Measurements from ENCODE around the gene OPCML.

OPCML gene

DNA sequence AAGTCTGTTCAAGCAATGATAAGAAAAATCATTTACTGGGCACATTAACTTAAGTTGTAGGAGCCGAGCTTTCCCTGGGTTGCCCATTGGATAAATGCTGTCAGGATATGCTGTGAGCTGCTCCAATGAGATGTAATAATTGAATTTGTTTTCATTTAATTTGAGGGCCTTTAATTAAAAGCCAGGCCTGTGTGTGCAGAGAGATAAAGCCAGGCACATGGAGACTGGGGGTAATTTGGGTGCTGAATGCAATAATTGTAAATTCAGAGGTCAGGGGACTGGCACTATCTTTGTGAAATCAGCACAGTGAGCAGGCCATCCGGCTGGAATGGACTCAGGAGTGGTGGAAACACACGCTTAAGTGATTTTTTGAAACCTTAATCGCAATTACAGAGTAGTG is 125.8 kb downstream of the OPCML start:
- no peak for FAIRE-seq

DNA sequence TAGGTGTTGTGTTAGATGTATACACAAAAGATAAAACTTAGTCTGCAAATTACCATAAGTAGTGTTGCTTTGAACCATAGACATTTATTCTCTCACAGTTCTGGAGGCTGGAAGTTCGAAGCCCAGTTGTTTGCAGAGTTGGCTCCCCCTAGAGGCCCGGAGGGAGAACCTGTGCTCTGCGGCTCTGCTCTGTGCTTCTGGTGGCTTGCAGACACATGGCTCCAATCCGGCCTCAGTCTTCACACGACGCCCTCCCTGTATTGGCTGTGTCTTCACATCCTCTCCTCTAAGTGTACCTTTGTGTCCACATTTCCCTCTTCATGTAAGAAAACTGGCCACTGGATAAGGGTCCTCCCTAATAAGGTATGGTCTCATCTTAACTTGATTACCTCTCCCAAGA is 128.4 kb downstream of the OPCML start:
- FAIRE-seq: no peak

DNA sequence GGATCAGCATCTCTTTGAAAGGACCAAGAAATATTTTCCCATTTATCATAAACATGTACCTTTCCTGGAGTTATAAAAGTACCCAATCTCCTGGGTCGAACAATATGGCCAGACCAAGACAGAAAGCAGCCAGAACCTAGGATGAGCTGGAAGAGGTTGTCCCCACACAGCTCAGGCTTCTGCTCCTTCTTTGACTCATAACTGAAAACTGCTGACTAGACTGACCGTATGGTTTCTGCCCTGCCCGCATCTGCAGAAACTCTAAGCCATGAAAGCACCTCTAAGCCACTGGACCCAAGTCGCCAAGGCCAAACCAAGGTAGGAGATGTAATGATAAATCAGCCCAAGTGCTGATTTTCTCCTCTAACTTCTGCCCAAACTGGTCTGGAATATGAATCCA is 129.8 kb downstream of the OPCML start:
- FAIRE-seq: no peak

DNA sequence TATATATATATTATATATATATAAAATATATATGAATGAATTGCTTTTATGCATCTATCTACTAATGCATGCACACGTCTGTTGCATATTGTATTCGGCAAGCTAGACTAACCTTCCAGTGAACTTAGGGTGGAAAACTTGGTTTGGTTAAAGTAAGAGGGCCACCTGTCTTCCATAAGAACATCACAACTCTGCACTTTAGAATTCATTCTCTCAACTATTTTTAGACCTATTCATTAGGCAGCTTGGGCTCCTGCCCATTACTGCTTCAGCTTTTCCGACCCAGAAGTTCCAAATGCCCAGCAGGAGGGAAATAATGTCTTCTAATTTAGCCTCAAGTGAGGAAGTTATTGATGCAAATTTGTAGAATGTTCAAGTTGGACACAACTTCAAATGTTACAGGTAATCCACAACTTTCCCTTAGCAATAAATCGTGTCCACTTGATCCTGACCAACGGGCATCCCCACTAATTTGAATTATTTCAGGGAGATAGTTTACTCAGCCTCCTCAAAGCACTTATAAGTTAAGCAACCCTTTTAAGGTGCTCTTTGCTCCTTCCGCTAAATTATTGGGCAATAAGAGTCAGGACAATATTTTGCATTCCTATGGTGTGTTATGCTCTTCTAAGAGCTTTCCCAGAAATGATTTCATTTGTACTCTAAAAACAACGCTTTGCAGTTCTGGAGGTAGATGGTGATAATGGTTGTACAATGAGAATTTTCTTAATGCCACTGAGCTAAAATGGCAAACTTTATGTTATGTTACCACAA is 132.3 kb downstream of the OPCML start:
- FAIRE-seq: no peak

DNA sequence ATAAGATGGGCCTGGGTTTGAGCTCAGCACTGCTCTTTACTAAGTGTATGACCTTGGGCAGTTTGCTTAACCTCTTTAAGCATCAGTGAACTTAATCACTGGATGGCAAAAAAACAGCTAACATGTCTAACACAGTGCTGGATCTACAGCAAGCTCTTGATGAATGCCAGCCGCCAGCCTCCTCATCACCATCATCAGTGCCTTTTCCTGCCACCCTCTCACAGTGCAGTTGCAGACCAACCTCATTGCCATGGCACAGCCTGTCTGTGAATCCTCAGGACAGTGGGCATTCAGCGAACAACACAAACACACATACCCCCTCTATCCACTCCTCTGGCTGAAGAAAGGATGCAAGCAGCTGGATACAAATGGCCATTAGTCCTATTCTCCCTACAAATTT is 133.0 kb downstream of the OPCML start:
- FAIRE-seq: no peak

DNA sequence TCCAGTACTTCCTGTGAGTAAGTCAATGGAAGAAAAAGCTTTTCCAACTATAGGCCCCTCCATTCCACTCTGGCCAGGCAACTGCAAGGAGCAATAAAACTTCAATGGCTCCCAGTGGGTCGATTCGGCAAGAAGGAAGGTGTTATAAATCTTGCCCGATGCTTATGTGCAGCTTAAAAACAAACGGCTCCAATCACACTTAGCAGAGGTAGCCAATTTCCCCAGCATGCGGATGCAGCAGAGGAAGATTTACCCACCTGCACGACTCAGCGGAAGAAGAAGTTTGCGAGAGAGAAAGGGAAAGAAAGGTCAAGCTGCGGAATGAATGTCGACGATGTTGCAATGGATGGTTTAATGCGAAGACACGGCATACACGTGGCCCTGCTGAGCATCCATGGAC is 141.5 kb downstream of the OPCML start:
- FAIRE-seq: no peak

DNA sequence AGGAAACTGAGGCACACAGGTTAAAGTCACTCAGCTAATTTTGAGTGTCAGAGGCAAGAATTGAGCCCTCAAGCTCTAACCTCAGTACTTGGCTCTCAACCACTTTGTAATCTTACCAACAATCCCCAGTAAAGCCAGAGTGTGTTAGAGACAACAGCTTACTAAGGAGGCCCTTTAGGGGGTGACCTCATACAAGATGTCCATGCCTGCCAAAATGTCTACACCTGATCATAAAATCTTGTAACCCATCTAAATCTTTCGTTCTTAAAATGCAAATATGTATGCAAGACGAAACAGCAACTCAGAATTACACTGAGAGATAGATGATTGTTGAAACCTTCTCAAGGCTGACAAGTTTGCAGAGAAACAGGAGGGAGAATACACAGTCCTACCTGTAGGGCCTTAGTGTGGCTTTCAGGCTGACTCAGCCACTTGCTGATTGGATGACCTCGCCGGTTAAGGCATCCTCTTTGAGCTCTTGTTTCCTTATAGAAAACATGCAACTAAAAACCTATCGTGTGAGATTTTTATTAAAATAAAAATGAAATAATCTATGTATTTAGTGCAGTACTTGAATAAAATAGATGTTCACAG is 143.2 kb downstream of the OPCML start:
- no peak for FAIRE-seq

DNA sequence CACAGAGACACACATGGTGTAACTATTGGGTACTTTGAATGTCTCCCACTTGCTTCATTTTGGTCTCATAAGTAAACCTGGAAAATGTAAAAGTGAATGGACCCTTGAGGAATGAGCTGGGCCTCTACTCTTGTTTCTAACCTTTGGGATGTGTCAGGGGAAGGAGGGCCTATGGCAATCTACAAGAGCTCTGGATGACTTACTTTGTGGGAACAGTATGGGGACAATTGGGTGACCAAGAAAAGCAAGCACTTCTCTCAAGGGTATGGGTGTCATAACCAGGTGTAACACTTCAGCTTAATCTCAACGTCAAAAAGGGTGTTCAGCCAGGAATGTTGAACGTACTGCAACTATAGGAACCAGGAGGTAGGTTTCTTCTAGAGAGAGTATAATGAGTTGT is 144.0 kb downstream of the OPCML start:
- no peak for FAIRE-seq

DNA sequence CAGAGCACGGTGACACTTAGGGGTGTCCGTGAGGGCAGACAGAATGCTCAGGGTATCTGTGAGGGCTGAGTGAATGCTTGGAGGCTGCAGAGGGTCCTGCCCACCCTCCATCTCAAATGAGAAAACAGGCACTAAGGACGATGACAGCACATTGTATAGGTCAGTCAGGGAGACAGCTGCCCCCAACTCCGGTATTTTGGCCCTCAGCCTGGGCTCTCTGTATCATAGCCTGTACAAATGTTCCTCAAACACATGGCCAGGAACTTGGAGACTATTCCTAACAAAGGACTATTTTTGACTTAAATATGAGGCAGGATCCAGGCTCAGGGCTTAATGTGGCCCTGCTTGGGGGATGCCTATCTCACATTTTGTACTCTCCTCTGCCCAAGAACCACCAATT is 145.4 kb downstream of the OPCML start:
- FAIRE-seq: no peak

DNA sequence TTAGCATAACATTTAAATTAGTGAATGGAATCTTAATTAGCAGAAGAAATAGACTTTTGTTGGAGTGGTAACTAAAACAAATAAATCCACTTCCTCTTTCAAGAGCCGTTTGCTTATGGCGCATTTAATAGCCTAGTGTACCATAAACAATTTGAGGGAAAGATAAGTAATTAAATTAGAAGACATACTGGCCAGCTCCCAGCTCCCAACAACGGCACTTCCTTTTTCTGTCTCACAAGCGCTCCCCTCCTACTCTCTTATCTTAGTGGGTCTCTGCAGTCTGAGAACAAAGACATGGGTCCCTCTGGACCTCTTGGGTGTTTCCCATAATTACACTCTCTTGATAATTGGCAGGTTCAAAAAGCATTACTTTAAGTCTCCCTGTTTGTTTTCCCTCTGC is 146.0 kb downstream of the OPCML start:
- no peak for FAIRE-seq

DNA sequence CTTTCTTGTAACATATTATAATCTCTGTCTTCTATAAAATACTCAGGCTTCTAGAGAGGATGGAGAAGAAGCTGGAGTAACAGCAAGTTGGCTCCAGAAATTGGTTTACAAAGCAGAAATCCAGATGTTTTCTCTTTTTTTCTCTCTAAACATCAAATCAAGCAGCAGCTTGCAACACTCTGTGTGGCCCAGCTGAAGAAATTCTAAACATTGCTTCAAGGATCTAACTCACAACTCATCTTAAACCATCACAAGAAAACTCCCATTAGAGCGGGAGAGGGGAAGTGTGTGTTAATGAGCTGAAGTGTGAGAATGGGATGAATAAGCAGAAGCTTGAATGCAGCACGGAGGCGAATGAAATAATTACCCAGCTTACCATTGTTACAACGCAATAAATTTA is 146.5 kb downstream of the OPCML start:
- FAIRE-seq: no peak

DNA sequence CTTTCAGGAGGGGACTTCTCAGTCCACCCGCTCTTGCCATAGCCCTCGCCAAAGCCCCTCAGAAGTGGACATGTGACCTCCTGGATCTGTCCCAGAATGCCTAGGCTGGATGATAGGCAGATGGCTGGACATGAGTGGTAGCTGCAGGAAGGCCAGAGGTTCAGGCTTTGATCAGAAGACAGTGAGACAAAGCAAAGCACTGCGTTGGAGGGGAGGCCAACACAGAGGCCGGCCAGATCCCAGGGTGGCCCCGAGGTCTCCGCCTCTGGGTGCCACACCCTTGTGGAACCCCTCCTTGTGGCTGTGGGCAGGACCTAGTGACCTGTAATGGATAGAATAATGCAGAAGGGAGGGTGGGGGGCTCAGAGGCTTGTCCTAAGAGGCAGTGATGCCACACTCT is 147.6 kb downstream of the OPCML start:
- no peak for FAIRE-seq

DNA sequence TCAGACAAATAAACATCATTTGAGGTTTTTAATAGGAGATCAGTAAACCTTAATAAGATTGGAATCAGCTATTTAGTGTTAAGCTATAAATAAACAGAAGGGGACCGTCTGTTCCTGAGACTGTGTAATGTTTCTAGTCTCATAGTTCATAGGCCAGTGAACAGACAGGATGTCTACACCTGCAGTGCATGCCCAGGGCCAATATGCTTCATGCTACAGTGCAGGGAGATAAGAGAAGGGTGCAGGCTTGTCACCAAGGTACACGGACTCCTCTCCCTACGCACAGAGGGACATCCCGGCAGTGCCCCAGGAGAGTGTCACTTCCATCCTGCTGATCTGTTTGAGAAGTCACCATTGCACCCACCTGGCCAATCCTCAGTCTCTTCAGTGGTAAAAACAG is 148.6 kb downstream of the OPCML start:
- FAIRE-seq: no peak

DNA sequence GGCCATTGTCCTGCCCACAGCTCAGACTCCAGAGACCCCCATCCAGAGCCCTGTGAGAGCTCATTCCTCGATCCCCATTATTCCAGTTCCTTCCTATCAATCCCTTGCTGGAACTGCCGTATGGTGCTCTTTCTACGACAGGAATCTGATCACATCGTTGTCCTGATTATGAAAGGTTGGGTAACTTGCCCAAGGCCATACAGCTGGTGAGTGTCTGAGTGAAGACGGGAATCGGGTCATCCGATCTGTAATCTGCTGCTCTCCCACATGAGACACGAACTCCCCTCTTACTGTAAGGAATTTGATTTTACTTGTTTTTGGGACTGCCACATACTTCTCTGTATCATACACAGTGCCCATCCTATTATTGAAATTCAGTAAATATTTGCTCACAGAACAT is 149.1 kb downstream of the OPCML start:
- no peak for FAIRE-seq

DNA sequence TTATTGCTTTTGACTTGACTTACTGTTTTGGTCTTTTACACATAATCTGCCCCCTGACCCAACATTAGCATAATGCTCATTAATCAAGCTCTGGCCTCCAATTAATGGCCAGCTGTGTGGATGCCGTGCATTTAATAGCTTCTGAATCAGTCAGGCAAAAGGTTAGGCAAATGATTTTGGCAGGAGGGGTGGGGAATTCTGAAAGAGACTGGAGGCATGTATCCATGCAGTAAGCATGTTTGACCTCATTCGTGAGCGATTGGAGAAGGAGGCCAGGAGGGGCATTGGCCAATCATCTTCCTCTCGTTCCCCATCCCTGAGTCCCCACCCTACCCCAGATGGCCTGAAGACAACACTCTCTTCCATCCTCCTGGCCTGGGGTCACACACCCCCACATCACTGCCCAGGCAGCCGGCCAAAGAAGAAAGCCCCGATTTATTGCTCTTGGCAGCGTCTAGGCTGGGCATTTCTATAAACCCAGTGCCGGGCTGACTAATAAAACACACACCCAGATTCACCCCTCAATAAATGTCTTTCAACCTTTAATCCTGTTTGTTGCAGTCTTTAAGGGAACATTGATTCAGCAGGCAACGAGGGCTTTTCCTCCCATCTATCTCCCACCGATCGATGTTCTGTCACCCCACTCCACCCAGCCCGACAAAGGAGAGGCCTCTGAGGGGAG is 150.0 kb downstream of the OPCML start:
- no peak for FAIRE-seq

DNA sequence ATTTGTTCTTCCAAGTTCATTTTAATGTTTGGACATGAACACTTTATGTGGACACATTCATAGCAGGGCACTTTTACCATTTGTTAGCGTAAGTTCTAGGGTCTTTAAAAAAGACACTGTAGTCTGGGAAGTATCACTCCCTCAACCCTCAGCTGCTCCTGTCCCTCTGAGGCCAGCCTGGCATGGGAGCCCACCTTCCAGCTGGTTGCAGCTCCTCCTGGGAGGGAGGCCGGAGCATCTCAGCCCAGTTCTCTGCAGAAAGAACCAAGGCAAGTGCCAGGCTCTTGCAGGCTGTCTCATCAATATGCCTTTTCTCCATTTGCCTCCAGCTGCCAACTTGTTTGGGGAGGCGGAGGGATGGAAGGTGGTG is 150.6 kb downstream of the OPCML start:
- FAIRE-seq: no peak

DNA sequence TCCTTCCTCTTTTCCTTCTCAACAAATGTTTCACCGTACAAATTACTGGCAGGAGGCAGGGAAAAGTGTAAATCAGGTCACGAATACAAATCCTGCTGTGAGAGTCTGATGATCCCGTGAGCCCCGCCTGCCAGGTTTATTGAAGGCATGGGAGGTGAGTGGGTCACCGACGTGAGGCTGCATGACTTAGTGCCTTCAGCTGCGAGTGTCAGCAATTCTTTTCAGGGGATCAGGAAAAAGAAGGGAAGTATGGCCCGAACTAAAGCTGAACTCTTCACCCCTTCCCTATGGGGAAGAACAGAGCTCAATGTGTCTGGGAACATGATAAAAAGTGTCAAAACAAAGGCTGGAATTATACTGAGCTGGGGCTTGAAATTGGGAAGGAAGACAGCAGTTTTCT is 166.2 kb downstream of the OPCML start:
- no peak for FAIRE-seq

DNA sequence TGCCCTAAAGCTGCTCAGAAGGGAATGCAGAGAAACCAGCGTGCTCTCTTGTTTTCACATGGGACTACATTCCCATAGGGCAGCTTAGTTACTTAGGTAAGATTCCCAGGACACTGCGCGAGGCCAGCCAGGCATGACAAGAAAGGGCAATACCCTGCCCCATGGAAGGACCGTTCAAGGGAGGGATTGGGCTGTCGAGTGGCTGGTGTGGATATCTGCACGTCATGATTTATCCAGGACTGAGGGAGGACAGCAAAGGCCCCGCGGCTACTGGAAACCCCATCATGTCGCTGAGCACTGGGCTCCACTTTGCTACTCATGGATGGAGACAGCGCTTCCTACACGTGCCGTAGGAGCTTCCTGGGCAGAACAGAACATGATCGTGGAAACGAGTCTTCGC is 169.4 kb downstream of the OPCML start:
- FAIRE-seq: no peak

DNA sequence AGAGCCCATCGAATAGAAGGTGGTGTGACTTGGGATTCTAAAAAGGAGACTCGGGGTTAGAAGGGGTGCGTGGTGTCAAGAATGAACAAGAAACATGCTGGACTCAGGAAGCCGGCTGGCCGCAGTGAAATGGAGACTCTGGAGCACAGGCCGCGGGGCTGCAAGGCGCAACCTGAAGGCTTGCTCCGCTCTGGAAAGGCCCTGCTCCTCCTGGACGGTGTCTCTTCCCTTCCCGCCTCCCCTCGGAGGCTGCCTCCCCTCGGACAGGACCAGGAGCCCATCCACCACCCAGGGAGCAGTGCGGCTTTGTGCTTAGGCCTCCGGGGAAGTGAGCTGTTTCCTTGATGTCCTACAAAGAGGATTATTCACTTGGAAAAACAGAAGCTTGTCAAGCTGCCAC is 170.1 kb downstream of the OPCML start:
- no peak for FAIRE-seq

DNA sequence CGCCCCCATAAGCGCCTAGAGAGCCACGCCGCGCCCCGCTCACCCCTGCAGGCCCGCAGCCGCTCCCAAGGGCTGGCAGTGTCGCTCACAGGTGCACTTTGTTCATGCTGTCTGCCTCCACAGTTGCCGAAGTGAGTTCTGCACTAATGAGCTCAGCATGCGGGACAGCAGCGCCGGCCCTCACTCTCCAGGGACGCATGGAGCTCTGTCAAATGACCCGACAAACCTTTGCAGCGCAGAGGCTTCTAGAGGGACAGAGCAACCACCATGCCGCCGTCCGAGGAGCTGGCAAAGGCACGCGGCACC is 170.7 kb downstream of the OPCML start:
- FAIRE-seq: no peak

DNA sequence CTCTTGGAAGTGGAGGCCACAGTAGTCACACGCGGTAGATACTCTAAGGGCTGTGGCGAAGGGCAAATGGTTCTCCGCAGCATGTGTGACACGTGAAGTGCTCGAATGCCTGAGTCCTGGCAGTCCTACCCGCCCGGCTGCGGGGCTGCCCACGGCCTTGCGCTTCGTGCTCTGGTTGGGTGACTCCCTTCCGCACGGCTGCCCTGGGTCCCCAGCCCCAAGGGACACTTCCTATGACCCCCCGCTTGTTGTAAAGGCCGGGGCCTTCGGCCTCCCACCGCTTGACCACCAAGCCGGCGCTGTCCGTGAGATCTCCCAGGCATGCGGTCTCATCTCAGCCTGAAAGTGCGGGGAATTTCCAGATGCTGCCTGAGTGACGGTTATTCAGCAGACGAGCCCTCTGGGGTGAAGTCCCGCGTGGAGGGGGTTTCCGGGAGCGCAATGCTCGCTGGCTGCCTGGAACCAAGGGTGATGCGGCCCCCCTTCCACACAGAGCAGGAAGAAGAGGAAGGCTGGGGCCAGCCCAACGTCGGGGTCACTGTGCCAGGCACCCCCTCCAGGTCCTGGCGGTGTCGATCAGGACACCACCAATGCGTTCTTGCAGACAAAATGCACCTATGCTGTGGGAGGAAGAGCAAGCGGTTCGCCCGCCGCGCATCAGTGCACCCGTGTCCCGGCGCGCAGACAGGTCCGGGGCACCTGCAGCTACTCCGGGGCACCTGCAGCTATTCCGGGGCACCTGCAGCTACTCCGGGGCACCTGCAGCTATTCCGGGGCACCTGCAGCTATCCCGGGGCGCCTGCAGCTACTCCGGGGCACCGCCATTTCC is 171.2 kb downstream of the OPCML start:
- FAIRE-seq: no peak

DNA sequence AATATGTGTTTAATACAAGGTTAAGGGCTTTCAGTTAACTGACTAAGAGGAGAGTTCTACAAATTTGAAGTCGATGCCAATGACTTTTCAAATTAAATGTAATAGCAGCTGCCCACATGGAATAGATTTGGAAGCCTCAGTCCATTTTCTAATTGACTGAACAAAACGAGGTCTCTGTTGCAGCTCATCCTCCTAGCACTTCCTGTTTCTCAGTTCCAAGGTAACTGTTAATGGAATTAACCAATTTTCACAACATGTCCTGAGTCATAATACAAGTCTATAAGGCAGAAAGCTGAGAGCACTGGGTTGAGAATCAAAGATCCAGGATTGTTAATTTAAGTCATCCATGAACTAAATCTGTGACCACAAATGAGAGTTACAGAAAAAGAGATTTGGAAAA is 177.2 kb downstream of the OPCML start:
- FAIRE-seq: no peak

DNA sequence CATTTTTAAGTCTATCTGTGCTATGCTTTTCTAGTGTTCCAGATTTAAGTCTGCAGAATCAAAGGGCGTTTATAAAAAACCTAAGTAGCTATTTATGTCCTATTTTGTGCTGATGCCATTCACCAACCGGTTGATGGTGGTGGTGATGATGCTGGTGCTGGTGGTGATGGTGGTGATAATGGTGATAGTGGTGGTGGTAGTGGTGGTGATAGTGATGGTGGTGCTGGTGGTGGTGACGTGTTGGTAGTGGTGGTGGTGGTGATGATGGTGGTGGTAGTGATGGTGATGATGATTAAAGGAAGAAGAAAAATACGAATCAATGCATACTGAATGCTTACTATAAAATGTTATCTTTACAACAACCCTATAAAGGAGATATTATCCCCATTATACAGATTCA is 178.2 kb downstream of the OPCML start:
- FAIRE-seq: no peak

DNA sequence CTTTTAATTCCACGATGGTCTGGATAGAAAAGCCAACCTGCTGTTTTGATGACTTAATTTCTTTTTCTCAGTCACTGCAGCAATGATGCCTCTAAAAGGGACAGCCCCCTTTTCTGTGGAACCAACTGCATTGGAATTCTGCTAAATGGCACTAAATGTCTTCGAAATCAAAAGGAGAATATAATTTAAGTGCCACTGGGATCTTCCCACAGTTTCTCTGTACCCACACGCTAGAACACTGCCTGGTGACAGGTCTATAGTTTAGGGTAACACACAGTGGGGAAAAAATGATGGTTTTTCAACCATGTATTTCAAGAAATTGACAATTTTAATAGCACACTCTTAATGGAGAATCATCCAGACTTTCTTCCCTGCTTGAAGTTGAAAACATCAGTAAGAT is 182.3 kb downstream of the OPCML start:
- FAIRE-seq: no peak

All from TTC549 (cell line).